A172 (cell line): ENCODE data around the gene TOR1AIP1. TPM values are rescaled to one million over a fixed set of nuclear protein-coding genes. Genes with fewer than 3 reads are reported as not detected.

Source experiments
- total RNA-seq: library from RNA; depleted of rRNA; stranded (reverse); fragments of >200 nt; shearing (Covaris generic); gene quantifications from 2 replicates; pipeline ENCODE4 v1.2.3, GENCODE V29; 2014; rRNA removed

TOR1AIP1 gene
- total RNA-seq, 1 experiment from 2014 or later: 57.7 TPM

Other genes with a start within 250 kb of the TOR1AIP1 start
- 0.10 and 0.24 TPM in 2 replicates for gene FAM163A, start 139.0 kb upstream of the TOR1AIP1 start, total RNA-seq
- 114 and 143 TPM in 2 replicates for gene TOR1AIP2, start 4.5 kb upstream of the TOR1AIP1 start, total RNA-seq
- gene CEP350, start 72.5 kb downstream of the TOR1AIP1 start, total RNA-seq: 30.3 and 46.0 TPM in 2 replicates